H9 (cell line): ENCODE measurements around the gene ARRB1. TPM values are rescaled to one million over a fixed set of nuclear protein-coding genes. Genes with fewer than 3 reads are reported as not detected.

Experiments used
- DNase-seq: peaks from one replicate; pipeline ENCODE4 v3.0.0-alpha.2; 2017
- H2AFZ ChIP-seq: one replicate; pipeline ENCODE4 v1.6.1; 2013; ENCODE audit warnings: mild to moderate bottlenecking, low read length, control low read depth, moderate library complexity
- H2AK5ac ChIP-seq: 2 replicates; pipeline ENCODE4 v1.6.1; 2013; ENCODE audit warnings: low read length, control low read depth, mixed read lengths; ENCODE audit not compliant: insufficient read length
- H2BK120ac ChIP-seq: one replicate; pipeline ENCODE4 v1.6.1; 2013; ENCODE audit warnings: low read depth, mild to moderate bottlenecking, low read length, control low read depth, inconsistent platforms; ENCODE audit not compliant: poor library complexity, severe bottlenecking
- H2BK12ac ChIP-seq: 2 replicates; pipeline ENCODE4 v1.6.1; 2013; ENCODE audit warnings: low read length, control low read depth, mixed read lengths, low read depth; ENCODE audit not compliant: insufficient read length
- H2BK15ac ChIP-seq: 2 replicates; pipeline ENCODE4 v1.6.1; 2013; ENCODE audit warnings: low read depth, low read length, control low read depth
- H2BK20ac ChIP-seq: one replicate; pipeline ENCODE4 v1.6.1; 2013; ENCODE audit warnings: low read depth, mild to moderate bottlenecking, low read length, control low read depth, inconsistent platforms; ENCODE audit not compliant: poor library complexity, severe bottlenecking
- H2BK5ac ChIP-seq: 2 replicates; pipeline ENCODE4 v1.6.1; 2013; ENCODE audit warnings: low read length, control low read depth, mixed read lengths; ENCODE audit not compliant: insufficient read length
- H3K14ac ChIP-seq: 2 replicates; pipeline ENCODE4 v1.6.1; 2013; ENCODE audit warnings: low read length, control low read depth; ENCODE audit not compliant: insufficient read depth
- H3K18ac ChIP-seq: 2 replicates; pipeline ENCODE4 v1.6.1; 2013; ENCODE audit warnings: low read depth, mild to moderate bottlenecking, mixed read lengths, low read length, control low read depth; ENCODE audit not compliant: insufficient read length
- H3K23ac ChIP-seq: 2 replicates; pipeline ENCODE4 v1.6.1; 2013; ENCODE audit warnings: low read length, control low read depth, mixed read lengths, low read depth; ENCODE audit not compliant: insufficient read length
- H3K23me2 ChIP-seq: 2 replicates; pipeline ENCODE4 v1.6.1; 2013; ENCODE audit warnings: low read depth, mild to moderate bottlenecking, mixed read lengths, low read length, control low read depth; ENCODE audit not compliant: insufficient read length, poor library complexity, severe bottlenecking
- H3K27ac ChIP-seq: 2 replicates; pipeline ENCODE4 v1.5.1; 2013; ENCODE audit warnings: low read length, control low read depth, mixed read lengths, low read depth; ENCODE audit not compliant: insufficient read length
- H3K27me3 ChIP-seq: 2 replicates; pipeline ENCODE4 v1.6.1; 2013; ENCODE audit warnings: low read length, control low read depth, inconsistent platforms; ENCODE audit not compliant: insufficient read depth
- H3K4ac ChIP-seq: 2 replicates; pipeline ENCODE4 v1.6.1; 2013; ENCODE audit warnings: low read depth, mild to moderate bottlenecking, control low read depth, inconsistent platforms, low read length, moderate library complexity
- H3K4me1 ChIP-seq: 2 replicates; pipeline ENCODE4 v1.6.1; 2013; ENCODE audit warnings: low read length, control low read depth, inconsistent platforms; ENCODE audit not compliant: insufficient read depth
- H3K4me2 ChIP-seq: 2 replicates; pipeline ENCODE4 v1.6.1; 2013; ENCODE audit warnings: low read length, control low read depth, mixed read lengths; ENCODE audit not compliant: insufficient read length, insufficient read depth
- H3K56ac ChIP-seq: 2 replicates; pipeline ENCODE4 v1.6.1; 2013; ENCODE audit warnings: low read depth, mild to moderate bottlenecking, mixed read lengths, low read length, control low read depth; ENCODE audit not compliant: insufficient read length
- H3K79me1 ChIP-seq: 2 replicates; pipeline ENCODE4 v1.6.1; 2013; ENCODE audit warnings: low read depth, mild to moderate bottlenecking, moderate library complexity, low read length, control low read depth, inconsistent platforms; ENCODE audit not compliant: insufficient read depth, poor library complexity, severe bottlenecking
- H3K79me2 ChIP-seq: 2 replicates; pipeline ENCODE4 v1.6.1; 2013; ENCODE audit warnings: low read length, control low read depth, inconsistent platforms; ENCODE audit not compliant: insufficient read depth
- H3K9ac ChIP-seq: 2 replicates; pipeline ENCODE4 v1.6.1; 2013; ENCODE audit warnings: low read length, control low read depth, mixed read lengths; ENCODE audit not compliant: insufficient read length; ENCODE audit errors: extremely low read depth
- H3K9me3 ChIP-seq: one replicate; pipeline ENCODE4 v1.6.1; 2013; ENCODE audit warnings: low read depth, low read length, inconsistent platforms; ENCODE audit not compliant: control insufficient read depth
- H3T11ph ChIP-seq: one replicate; pipeline ENCODE4 v1.6.1; 2013; ENCODE audit warnings: mild to moderate bottlenecking, low read length, control low read depth, inconsistent platforms
- H4K20me1 ChIP-seq: one replicate; pipeline ENCODE4 v1.6.1; 2013; ENCODE audit not compliant: control insufficient read depth, insufficient read length, insufficient read depth
- H4K5ac ChIP-seq: 2 replicates; pipeline ENCODE4 v1.6.1; 2013; ENCODE audit warnings: low read depth, mild to moderate bottlenecking, mixed read lengths, low read length, control low read depth; ENCODE audit not compliant: insufficient read length
- H4K8ac ChIP-seq: replicated peaks from 2 replicates; pipeline ENCODE4 v1.6.1; 2013; ENCODE audit warnings: low read length, control low read depth, mixed read lengths, low read depth; ENCODE audit not compliant: insufficient read length
- H4K91ac ChIP-seq: 2 replicates; pipeline ENCODE4 v1.6.1; 2013; ENCODE audit warnings: low read depth, mild to moderate bottlenecking, moderate library complexity, mixed read lengths, low read length, control low read depth; ENCODE audit not compliant: insufficient read length
- H3K27ac Mint-ChIP-seq, 3 experiments: 2 replicates in 2 of 3; 3 replicates in 1 of 3; pipeline ENCODE4 v1.8.0; 2020 to 2021; ENCODE audit warnings: mixed read lengths in 3 of 3, mild to moderate bottlenecking in 1 of 3, moderate library complexity in 1 of 3
- H3K27me3 Mint-ChIP-seq: 2 replicates; pipeline ENCODE4 v1.8.0; 2021; ENCODE audit warnings: low read depth, mild to moderate bottlenecking, moderate library complexity, mixed read lengths
- H3K36me3 Mint-ChIP-seq, 3 experiments: 2 replicates in 2 of 3; 3 replicates in 1 of 3; pipeline ENCODE4 v1.8.0; 2020 to 2021; ENCODE audit warnings: low read depth in 3 of 3, mixed read lengths in 3 of 3; ENCODE audit not compliant: insufficient read depth in 1 of 3
- H3K4me1 Mint-ChIP-seq, 2 experiments: 2 replicates each; pipeline ENCODE4 v1.8.0; 2020; ENCODE audit warnings: mixed read lengths in 2 of 2
- H3K4me3 Mint-ChIP-seq, 2 experiments: 2 replicates in 1 of 2; 3 replicates in 1 of 2; pipeline ENCODE4 v1.8.0; 2020 to 2021; ENCODE audit warnings: mild to moderate bottlenecking in 2 of 2, mixed read lengths in 2 of 2, moderate library complexity in 1 of 2
- H3K9me3 Mint-ChIP-seq, 2 experiments: 2 replicates in 1 of 2; 3 replicates in 1 of 2; pipeline ENCODE4 v1.8.0; 2020; ENCODE audit warnings: mild to moderate bottlenecking in 2 of 2, mixed read lengths in 2 of 2, moderate library complexity in 1 of 2
- CTCF ChIP-seq: fragments of 200-600 bp; sonication (generic); conservative IDR thresholded peaks from 3 replicates; pipeline ENCODE4 v1.8.0; 2021; ENCODE audit warnings: antibody characterized with exemption, mild to moderate bottlenecking
- WGBS: extraction: QIAGEN DNeasy Blood & Tissue Kit; methylation state at CpG from one replicate; pipeline ENCODE4 v1.1.7; 2013; ENCODE audit warnings: missing lambda C conversion rate, low lambda C conversion rate, mixed read lengths; ENCODE audit not compliant: insufficient read length; ENCODE audit errors: extremely low coverage; 5-methylcytosine and 5-hydroxymethylcytosine counted together
- total RNA-seq: library from RNA; stranded (reverse); gene quantifications from 2 replicates; pipeline ENCODE4 v1.2.1, GENCODE V29; 2021

ARRB1 gene
- total RNA-seq, 1 experiment from 2014 or later, result 20.6 TPM

- no peak overlapping the region for H2AK5ac ChIP-seq
- H3K79me1 ChIP-seq, result no peaks in the 10 kb centered on the region
- H2AFZ ChIP-seq, result no peak overlapping the region
- DNase-seq, result peak; percentile 65
- H2BK15ac ChIP-seq, result no peak overlapping the region
- WGBS, result no CpG with 5 or more reads among the region's 3 CpGs
- H3K23ac ChIP-seq, result no peak overlapping the region
- H3K4me3 Mint-ChIP-seq, result no peak overlapping the region
- H2BK5ac ChIP-seq, result no peak overlapping the region
- H3K18ac ChIP-seq, result no peak overlapping the region
- H3K4me1 Mint-ChIP-seq, result peaks cover 9 to 11% of the 10 kb centered on the region in 2 experiments
- no peak overlapping the region for H4K5ac ChIP-seq
- H3K4me2 ChIP-seq, result no peak overlapping the region
- no peak for TF ChIP-seq CTCF
- H3K27me3 ChIP-seq, result no peaks in the 10 kb centered on the region
- no peak overlapping the region for H3K4ac ChIP-seq
- H3K14ac ChIP-seq, result no peak overlapping the region
- no peak overlapping the region for H3K27ac ChIP-seq
- no peaks in the 10 kb centered on the region for H4K20me1 ChIP-seq
- H2BK12ac ChIP-seq, result no peak overlapping the region
- H3K56ac ChIP-seq, result no peak overlapping the region
- H3K27me3 Mint-ChIP-seq, result no peaks in the 10 kb centered on the region; the same call in 1 of the 2 replicates
- no peaks in the 10 kb centered on the region for H3K36me3 Mint-ChIP-seq
- H4K8ac ChIP-seq, result no peak overlapping the region
- no peaks in the 10 kb centered on the region; the same call in 1 of the 2 replicates for H3K4me1 ChIP-seq
- H3K9ac ChIP-seq, result no peak overlapping the region
- no peaks in the 10 kb centered on the region for H3K79me2 ChIP-seq
- H4K91ac ChIP-seq, result no peak overlapping the region
- H2BK20ac ChIP-seq, result no peak overlapping the region
- H2BK120ac ChIP-seq, result no peak overlapping the region
- no peaks in the 10 kb centered on the region for H3K23me2 ChIP-seq
- H3K9me3 ChIP-seq, result no peaks in the 10 kb centered on the region
- no peak overlapping the region for H3T11ph ChIP-seq
- no peaks in the 10 kb centered on the region for H3K9me3 Mint-ChIP-seq
- H3K27ac Mint-ChIP-seq, result no peak overlapping the region
Measured at GRCh38 chr11:75386942-75387630, 35.6 kb upstream of the ARRB1 start.
